GM19025 (cell line): Measurements from ENCODE around the gene SH3D19.
A peak's percentile ranks its signal among the peaks of the same experiment; 100 is the strongest.
"Not testable (repeated sequence)": the region's sequence is repeated elsewhere in the genome, so short reads cannot be mapped to it uniquely, and the experiment has no call there.

Experiments used
- ATAC-seq: cut with Tn5 transposase; IDR thresholded peaks from one replicate; pipeline ENCODE4 v1.9.1; 2021; ENCODE audit warnings: mild to moderate bottlenecking, low read depth, moderate library complexity; ENCODE audit not compliant: unreplicated experiment

Gene SH3D19

GRCh38 chr4:151322161-151322560 is 3.2 kb downstream of the SH3D19 start:
- not testable (repeated sequence) for ATAC-seq

DNA sequence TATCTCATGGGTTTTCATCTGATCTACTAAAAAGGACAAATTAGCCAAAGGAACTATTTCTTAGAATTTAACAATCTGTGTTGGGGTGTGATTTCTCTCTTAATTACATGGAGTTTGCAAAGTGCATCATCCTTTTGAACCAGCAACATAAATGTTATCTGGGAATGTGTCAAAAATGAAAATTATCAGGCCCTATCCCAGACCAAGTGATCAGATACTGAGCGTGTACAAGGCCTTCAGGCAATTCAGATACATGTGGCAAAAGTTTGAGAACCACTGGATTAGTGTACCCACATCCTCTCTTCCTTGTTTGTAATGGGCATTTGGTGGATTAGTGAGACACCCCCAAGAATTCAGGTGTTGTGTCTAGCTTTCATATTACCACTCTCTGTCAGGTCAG is 3.8 kb downstream of the SH3D19 start:
- no peak for ATAC-seq

DNA sequence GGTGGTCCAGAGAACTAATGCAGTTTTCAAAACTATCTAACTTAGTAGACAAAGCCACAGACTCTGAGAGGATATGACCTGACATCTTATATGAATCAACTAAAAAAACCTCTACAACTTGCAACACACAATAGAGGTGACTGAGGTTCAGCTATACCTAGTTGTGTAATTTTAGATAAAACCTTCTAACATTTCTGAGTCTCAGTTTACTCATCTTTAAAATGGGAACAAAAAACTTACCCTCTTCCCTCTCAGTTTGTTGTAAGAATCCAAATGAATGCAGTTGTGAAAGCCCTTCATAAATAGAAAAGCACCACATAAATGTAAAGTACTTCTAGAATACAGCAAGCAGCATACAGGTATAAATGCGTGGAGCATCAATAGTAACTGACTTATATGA is 5.9 kb downstream of the SH3D19 start:
- no peak for ATAC-seq

GRCh38 chr4:151318307-151319006 is 6.9 kb downstream of the SH3D19 start:
- ATAC-seq, result no peak

DNA sequence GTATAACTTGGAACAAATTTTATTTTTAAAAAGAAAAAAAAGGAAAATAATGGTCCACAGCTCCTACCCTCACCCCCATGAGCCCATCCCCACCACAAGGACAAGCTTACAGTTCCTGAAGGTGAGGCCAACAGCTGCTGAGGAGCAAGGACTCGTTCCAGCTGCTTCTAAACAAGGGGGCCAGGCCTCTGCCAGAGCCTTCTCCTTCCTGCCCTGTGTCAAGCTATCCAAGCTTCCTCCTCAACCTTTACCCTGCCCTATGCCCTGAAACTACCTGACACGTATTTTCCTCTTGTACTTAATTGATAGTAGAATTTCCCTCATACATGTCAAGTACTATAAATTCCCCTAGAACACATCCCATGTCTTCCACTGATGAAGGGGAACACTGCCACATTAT is 8.8 kb downstream of the SH3D19 start:
- no peak for ATAC-seq

- ATAC-seq, result no peak
Measured at GRCh38 chr4:151315212-151315886, 10.1 kb downstream of the SH3D19 start.

DNA sequence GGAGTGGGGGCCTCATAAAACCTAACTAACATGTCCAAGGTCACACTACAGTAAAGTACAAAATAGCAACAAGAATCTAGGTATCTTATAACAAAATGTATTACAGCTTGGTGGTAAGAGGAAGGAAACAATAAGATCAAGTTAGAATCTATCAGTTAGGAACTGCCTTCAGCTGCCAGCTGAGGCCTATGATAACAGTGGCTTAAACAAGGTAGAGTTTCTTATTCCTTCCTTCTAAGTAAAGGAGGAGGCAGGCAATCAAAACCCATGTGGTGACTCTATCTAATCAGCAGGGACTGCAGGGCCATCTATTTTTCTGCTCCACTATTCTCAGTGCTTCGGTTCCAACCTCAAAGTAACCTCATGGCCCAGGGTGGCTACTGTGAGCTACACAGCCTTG is 10.9 kb downstream of the SH3D19 start:
- no peak for ATAC-seq

DNA sequence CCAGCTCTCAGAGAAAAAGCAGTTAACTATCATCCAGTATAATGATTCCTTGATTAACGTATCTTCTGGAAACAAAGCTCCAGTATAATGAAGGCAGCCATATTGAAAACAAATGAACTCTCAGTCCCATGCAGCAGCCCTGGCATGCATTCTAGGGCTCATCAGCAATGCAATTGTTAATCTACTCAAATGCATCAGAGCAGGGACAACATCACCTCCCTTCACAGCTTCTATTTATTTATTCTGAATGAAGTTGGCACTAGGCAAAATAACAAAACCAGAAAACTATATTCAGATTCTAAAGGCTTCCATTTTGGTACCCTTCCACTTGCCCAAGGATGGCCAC is 11.4 kb downstream of the SH3D19 start:
- no peak for ATAC-seq

DNA sequence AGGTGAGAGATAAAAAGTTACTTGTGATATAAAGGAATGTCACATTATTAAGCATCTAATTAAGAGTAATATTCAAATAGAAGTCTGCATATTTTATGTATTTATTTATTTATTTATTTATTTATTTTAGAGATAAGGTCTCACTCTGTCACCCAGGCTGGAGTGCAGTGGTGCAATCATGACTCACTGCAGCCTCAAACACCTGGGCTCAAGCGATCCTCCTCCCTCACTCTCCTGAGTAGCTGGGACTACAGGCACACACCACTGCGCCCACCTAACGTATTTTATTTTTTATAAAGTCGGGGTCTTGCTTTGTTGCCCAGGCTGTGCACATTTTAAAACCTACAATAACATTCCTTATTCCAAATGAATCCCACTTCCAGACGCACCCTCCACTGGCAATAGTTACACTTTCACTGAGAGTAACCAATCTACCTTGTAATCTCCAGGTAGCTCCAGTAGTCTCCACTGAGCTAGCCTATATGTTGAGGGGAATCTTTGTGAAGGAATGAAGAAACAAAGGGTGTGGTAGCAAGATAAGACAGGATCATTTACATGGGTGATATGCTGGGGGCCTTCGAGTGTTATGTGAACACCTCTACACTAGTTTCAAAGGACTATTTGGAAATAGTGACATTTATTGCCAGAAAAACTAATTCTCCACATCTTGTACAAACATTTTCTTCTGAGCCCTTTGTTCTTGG is 11.9 kb downstream of the SH3D19 start:
- no peak for ATAC-seq

DNA sequence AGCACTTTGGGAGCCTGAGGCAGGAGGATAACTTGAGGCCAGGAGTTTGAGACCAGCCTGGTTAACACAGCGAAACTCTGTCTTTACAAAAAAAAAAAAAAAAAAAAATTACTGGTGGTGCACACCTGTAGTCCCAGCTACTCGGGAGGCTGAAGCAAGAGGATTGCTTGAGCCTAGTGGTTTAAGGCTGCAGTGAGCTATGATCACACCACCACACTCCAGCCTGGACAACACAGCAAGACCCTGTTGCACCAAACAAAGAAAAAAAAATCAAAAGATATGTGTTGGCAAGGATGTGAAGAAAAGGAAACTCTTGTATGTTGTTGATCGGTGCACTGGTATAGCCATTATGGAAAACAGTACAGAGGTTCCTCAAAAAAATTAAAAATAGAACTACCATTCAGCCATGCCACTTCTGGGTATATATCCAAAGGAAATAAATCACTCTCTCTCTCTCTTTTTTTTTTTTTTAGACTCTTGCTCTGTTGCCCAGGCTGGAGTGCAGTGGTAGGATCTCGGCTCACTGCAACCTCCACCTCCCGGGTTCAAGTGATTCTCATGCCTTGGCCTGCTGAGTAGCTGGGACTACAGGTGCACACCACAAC is 15.2 kb downstream of the SH3D19 start:
- no peak for ATAC-seq

DNA sequence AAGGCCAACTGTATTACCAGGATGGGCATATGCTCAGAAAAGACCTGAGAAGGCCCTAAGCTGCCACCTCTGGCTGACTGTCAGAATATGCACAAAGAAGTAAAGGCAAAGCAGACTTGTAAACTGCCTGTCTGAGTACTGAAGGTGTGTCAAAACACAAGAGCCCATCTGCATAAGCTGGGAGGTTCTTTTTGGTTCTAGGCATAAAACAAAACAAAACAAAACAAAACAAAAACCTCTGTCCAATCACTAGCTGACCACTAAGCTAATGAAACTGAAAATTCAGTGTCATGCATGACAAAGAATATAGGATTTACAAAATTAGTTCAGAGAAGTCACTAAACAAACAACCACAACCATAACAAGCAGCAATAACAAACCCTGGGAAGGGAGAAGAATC is 20.6 kb downstream of the SH3D19 start:
- peak; percentile 80 for ATAC-seq

GRCh38 chr4:151304226-151304625 is 21.2 kb downstream of the SH3D19 start:
- ATAC-seq, result no peak

- ATAC-seq, result no peak
Measured at GRCh38 chr4:151302432-151302831, 23.0 kb downstream of the SH3D19 start.

DNA sequence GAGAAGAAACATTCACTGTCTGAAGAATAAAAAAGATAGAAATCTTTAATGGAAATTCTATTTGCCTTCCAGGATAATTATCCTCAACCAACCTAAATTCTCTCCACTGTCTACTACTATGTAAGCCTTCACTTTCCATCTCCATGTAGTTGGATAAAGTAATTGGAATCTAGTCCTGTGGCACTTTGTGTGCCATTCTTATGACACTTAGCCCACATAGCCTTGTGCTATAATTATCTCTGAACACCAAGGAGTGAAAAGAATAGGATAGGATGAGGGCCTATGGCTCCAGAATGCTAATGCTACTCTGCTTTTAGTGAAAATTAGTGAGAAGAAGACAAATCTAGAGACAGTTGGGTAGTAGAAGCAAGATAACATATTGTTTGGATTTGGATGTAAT is 28.2 kb downstream of the SH3D19 start:
- ATAC-seq, result no peak

GRCh38 chr4:151296227-151296626 is 29.2 kb downstream of the SH3D19 start:
- no peak for ATAC-seq

DNA sequence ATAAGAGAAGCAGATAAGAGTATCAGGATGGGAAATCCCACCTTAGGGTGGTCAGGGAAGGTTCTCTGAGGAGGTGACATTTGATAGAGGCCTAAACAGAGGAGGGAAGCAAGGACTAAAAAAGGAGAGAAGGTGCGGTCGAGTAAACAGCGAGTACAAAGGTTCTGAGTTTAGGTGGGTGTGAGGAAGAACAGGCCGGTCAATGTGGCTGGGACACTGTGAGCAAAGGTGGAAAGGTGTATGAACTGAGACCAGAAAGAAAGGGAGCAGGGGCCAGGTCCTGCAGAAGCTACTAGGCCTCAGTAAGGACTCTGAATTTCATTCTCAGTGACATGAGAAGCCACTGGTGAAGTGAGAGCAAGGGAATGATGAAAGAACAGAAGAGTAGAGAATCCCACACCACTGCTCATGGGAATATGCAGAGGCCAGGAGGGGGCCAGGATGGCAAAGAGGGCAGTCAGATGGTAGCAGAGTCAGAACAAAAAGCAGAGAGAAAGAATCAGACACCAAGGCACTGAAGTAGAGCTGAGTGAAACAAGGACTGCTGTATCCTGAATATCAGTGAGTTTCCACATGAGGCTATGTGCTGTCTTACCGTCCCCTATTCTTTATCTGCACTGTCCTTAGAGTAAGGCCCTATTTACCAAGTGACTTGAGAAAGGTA is 30.4 kb downstream of the SH3D19 start:
- ATAC-seq, result no peak

- ATAC-seq, result no peak
Measured at GRCh38 chr4:151292038-151292437, 33.4 kb downstream of the SH3D19 start.

DNA sequence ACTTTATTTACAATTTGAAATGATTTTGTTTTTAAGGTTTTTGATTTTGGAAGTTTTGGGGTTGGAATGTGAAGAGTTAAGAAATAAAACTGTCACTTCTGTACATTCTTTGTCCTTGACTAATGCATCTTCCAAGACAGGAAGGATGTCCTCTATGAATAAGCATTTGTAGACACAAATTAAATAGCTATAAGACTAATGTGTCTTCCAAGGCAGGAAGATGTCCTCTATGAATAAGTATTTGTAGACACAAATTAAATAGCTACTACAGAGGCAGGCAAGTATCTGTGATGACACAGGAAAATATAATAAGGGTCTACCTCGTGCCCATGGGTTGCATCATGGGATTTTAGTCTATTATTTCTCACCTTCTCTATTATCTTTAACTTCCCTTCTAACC is 33.9 kb downstream of the SH3D19 start:
- ATAC-seq, result no peak

GRCh38 chr4:151287409-151287808 is 38.0 kb downstream of the SH3D19 start:
- no peak for ATAC-seq

DNA sequence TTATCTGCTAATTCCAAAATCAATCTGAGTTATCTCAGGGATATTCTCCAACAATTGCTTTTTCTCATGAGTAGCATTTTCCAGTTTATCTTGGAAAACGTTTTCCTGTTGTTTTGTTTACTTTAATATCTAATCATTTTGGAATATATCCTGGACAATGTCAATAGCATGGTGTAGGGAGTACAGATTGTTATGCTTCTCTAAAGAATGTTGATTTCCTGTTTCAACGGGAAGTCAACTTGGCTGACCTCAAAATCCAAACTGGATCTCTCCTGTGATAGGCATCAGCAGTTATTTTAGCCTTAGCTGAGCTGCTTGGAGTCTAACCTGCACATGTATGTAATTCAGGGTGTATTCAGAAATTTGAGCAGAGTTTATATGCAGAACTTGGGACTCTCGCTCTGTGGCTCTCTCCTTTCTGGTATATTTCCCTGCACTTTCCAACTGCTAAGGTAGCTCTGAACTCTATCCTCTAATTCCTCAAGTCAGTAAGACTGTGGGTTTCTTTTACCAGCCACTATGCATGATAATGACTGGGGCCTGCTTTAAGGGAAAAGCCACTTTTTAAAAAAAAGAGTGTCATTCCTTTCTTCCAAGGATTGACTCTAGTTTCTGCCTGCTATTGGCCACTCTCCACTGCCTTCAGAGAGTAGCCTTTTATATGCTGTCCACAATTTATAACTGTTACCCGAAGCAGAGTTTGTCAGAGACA is 40.7 kb downstream of the SH3D19 start:
- no peak for ATAC-seq
